GM12891 (cell line): ENCODE data around the gene TMEM258.

Source experiments
- PAX5 ChIP-seq: IDR thresholded peaks from 2 replicates; pipeline ENCODE4 v1.6.1; 2011; ENCODE audit warnings: low read length, moderate library complexity, mild to moderate bottlenecking; ENCODE audit not compliant: insufficient read depth, severe bottlenecking
- POLR2A ChIP-seq: IDR thresholded peaks from 2 replicates; pipeline ENCODE4 v1.6.1; 2011; ENCODE audit warnings: low read depth, low read length, control low read depth
- POLR2AphosphoS5 ChIP-seq: IDR thresholded peaks from 2 replicates; pipeline ENCODE4 v1.6.1; 2011; ENCODE audit warnings: low read depth, low read length, control low read depth
- TAF1 ChIP-seq: IDR thresholded peaks from 2 replicates; pipeline ENCODE4 v1.6.1; 2011; ENCODE audit warnings: low read depth, low read length, control low read depth

DNA sequence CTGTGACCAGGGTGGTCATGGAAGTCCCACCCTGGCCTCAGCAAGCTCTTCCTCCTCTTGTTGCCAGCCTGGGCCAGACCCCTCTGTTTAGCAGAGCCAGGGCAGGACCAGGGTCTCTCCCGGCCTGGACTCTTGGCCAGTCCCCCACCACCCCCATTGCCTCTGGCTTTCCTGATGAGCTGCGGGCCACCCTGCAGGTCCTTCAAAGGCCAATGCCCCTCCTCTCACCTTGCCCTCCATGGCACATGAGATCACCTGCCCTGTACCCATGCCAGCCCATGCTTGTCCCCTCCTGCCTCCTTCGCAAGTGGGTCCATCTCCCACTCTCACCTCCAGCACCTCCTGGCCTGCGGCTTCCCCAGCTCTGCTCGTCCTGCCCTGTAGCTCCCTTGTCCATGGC is 46.1 kb upstream of the TMEM258 start:
- no peak for TF ChIP-seq POLR2AphosphoS5
- no peak for TF ChIP-seq POLR2A
- TF ChIP-seq TAF1 = no peak
- TF ChIP-seq PAX5 = no peak
